CD4-positive, alpha-beta T cell treated with Interleukin-17A for 1 hour (primary cell): ENCODE results near the gene SAFB.
A peak's percentile ranks its signal among the peaks of the same experiment; 100 is the strongest.

ENCODE experiments used
- DNase-seq: peaks from one replicate; pipeline ENCODE4 v3.0.0-alpha.2; 2020

SAFB gene

DNA sequence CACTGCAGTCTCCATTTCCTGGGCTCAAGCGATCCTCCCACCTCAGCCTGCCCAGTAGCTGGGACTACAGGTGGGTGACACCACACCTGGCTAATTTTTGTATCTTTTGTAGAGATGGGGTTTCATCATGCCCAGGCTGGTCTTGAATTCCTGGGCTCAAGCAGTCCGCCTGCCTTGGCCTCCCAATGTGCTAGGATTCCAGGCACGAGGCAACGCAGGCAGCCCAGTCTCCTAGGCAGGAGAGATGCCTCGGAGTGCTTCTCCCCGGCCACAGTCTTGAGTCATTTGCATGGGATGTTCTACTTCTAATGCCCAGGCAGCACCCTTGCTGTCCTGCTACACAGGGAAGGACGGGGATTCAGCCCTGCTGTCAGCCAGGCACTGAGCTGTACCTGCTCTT lies 48.7 kb downstream of the SAFB start:
- DNase-seq = no peak

DNA sequence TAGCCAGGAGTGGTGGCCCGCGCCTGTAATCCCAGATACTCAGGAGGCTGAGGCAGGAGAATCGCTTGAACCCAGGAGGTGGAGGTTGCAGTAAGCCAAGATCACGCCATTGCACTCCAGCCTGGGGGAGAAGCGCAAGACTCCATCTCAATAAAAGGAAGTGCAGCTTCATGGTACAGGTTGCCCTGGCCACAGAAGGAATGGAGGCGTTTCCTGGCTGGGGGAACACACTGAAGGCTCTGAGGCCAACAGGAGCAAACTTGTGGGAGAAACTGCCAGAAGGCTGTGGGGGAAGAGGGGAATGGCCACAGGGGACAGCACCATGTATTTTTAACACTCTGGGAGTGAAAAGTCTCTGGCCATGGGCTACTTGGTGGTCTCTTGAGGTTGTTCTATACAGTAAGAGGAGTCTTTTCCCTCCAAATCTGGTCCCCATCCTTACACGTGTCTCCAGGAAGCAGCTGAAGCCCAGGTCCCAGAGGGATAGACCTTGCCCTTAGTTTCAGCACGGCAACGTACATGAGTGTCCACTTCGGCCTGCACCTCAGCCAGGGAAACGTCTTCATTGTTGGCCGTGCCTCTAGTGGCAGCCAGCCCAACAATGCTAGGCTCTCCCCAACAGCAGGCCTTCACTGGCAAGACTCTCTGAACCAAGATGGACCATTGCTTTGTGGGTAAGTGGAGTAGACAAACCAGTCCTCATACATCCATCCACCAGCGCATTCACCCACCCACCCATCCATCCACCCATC lies 50.0 kb downstream of the SAFB start:
- DNase-seq = no peak

DNA sequence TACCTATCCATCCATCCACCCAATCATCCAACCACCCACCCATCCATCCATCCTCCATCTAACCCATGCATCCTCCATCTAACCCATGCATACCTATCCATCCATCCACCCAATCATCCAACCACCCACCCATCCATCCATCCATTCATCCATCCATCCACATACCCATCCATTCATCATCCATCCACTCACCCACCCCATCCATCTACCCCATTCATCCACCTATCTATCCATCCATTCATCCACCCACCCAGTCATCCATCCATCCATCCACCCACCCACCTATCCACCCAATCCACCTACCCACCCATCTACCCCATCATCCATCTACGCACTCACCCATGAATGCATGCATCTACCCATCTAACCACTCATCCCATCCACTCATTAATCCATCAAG lies 50.9 kb downstream of the SAFB start:
- no peak for DNase-seq

DNA sequence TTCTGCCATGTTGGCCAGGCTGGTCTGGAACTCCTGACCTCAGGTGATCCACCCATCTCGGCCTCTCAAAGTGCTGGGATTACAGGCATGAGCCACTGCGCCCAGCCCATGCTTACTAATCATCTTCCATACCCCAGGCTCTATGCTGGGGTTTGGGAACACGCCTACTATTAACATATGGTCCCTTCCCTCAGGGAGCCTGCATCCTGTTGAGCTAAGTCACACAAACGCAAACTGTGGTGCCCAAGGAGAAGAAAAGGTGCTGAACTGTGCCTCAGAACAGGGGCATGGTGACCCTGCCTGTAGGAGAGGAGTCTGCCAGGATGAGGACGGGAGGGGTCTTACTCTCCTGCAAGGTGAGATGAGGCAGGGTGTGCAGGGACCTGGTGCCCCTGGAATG lies 51.8 kb downstream of the SAFB start:
- no peak for DNase-seq

DNA sequence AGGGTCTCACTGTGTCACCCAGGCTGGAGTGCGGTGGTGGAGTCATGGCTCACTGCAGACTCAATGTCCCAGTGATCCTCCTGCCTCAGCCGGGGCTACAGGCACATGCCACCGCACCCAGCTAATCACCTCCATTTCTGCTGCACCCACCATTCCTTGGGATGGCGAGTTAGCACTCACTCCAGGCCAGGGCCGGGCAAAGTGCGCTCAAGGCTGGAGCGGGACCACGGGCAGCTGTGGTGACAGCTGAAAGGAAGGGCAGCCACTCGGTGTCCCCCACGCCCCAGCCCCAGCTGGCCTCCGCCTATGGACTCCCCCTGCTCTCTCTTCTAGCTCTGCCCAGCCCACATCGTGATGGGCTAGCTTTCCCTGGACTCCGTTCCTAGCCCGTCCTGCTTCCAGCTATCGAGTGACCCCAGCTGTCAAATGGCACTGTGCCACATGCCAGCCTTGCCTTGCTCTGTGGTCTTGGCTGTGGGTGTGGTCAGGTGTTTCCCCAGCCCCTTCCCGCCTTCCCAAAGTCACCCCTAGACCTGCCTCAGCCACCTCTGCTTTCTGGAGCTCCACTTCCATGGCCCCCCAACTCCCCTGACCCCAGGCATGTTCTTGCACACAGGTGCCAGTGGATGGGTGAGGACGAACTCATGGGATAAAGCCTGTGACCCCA lies 53.4 kb downstream of the SAFB start:
- DNase-seq = no peak

DNA sequence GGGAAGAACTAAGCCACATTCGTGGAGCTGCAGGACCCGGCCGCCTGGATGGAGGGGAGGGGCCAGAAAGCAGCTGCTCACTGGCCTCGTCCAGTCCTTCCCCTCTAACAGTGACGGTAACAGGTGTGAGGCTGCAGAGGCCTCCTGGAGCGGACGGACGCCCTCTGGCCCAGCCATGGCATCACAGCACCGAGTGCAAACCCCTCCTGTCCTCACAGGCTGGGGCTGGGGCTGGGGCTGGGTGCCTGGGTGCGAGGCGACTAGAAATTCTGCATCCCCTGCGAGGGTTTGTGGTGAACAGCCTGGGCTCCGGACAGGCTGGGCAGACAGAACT lies 53.9 kb downstream of the SAFB start:
- DNase-seq = no peak

DNA sequence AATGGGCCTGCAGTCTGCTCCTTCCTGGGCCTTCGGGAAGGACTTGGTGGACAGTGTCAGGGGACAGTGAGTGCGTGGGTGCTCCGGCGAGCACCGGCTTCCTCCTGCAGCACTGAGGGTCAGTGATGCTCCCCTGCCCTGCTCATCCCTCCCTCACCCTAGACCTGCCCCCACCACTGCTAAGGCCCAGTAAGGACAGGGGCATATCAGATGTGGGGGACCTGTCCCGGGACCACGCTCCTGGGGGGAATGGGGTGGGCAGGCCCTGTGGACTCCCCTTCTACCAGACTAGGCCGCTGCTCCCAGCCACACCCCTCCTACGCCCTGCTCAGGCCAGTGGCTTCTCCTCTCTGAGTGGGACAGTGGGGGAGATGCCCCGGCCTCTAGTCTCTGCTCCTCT lies 54.3 kb downstream of the SAFB start:
- no peak for DNase-seq

DNA sequence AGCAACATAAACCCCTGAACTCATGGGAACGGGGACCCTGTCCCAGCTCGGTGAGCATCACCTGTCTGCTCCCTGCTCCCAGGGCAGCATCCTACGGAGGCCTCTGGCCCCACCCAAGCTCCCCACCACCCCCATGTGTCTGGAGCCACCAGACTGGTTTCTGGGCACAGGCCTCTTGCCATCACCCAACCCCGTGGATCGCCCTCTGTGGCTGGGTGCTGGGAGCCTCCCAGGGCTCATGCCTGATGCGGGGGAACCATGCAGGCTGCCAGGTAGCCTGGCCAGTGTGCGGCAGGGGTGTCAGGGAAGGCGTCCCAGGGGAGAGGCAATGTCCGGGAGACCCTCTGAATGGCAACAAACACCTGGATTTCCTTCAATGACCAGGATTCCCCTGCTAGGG lies 54.7 kb downstream of the SAFB start:
- no peak for DNase-seq

DNA sequence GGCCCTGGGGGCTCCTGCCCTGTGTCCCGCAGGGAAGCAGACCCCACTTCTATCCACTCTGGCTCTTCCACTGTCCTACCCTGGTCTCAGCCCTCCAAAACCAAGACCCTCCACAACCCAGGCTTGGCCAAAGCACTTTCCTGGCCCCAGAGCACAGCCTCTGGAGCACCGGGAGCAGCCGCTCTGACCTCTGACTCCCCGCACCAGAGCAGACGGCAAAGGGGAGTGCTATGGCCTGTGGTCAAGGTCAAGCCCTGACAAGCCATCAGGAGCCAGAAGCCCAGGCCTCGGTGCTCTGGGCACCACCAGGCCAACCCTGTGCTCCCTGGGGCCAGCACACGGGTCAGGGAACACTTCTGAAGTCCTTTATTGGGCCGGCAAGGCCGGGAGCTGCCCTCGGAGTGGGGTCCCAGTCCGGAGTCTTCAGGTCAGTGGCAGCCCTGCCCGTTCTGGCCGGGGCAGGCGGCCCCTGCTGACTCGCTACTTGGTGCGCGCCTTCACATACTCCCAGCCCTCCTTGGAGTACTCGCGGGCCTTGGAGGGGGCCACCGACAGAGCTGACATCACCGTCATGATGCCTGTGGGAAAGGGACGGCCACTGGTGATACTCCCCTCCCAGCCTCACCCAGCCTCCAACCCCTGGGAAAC lies 55.3 kb downstream of the SAFB start:
- DNase-seq = no peak

DNA sequence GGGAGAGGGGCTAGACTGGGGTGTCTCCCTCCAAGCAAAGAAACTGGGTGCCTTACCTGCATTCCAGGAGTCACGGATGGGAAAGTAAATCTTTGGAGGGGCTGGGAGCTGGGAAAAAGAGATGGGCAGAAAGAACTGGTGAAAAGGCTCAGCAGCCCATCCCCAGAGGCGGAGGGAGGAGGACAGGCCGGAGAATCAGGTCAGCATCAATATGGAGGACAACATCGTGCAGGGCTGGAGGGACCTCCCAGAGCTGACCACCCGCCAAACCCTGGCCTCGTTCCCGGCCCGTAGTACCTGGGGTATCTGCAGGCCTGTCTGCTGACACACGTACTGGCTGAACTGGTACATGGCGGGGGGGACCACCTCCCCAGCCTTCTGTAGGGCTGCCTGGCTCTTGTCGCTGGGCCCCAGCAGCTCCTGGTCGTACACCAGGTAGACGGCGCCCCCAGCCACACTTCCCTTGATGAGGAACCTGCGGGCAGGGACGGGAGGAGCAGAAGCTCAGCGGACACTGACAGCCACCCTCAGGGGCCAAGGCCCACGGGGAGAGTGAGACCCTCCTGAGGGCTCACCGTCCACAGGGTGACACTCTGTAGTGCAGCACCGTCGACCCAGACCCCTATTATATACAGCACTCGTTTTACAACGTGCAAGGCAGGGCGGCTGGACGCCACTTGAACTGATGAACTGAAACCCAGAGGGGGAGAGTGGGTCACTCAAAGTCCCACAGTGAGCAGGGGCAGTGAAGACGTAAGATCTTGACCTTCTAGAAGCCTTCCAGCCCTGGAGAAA lies 56.6 kb downstream of the SAFB start:
- DNase-seq = no peak

DNA sequence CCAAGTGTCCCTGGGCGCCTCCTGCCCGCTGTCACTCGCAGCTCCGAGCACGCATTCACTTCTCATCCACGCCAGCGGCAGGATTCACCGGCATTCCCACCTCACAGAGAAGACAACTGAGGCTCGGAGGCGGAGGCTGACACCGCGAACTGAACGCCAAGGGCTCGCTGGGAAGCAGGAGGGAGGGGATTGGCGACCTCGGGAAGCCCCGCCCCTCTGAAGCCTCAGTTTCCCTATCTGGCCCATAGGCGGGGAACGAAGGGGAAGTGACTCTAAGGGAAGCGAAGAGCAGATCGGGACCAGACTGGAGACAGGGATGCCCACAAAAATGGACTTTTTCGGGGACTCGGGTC lies 57.2 kb downstream of the SAFB start:
- DNase-seq = no peak

DNA sequence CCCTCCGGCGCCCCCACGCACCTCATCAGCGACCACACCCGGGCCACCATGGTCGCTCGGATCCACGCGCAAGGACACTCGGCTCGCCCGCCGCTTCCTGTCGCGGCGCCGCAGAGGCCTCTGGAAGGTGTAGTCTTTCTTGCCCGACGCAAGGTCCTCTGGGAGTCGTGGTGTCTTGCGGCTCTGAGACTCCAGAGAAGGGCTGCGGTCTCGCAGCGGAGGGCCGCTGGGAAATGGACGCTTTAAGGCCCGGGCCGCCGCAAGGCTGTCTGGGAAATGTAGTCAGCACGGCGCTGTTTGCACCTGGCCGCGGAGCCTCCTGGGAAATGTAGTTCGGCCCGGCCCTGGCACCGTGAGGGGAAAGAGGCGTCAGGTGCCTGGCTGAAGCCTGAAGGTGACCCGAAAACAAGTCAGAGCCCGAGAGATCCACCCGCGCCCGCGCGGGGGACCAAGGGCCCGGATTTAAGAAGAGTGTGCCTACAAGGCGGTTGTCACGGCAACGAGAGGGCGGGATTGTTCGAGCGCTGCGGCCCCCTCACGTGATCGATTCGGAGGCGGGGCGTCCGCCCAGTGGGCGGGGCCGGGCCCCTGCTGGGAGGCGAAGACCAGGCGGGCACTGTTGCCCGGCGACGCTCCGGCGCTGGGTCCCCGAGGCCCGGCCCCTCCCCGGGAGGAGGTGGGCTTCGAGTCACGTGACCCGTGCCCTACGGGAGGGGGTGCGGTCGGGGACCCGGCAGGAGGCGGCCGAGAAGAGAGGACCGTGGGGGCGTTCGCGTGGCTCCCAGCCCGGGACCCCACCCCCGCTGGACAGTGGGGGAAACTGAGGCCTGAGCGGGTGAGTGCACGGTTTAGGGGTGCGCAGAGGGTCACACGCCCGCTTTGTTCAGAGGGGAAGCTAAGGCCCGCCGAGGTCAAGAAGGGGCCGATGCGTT lies 57.8 kb downstream of the SAFB start, which contains the start of the genes HSD11B1L and MICOS13:
TSS of gene HSD11B1L (plus strand) at position 591 of the 932 bp plus-strand sequence. CDS start 3,806 bp downstream, outside the sequence.
TSS of gene MICOS13 (minus strand) at position 80 of the 932 bp plus-strand sequence. CDS start at position 50, 30 bp downstream.
- DNase-seq = peak; percentile 99

DNA sequence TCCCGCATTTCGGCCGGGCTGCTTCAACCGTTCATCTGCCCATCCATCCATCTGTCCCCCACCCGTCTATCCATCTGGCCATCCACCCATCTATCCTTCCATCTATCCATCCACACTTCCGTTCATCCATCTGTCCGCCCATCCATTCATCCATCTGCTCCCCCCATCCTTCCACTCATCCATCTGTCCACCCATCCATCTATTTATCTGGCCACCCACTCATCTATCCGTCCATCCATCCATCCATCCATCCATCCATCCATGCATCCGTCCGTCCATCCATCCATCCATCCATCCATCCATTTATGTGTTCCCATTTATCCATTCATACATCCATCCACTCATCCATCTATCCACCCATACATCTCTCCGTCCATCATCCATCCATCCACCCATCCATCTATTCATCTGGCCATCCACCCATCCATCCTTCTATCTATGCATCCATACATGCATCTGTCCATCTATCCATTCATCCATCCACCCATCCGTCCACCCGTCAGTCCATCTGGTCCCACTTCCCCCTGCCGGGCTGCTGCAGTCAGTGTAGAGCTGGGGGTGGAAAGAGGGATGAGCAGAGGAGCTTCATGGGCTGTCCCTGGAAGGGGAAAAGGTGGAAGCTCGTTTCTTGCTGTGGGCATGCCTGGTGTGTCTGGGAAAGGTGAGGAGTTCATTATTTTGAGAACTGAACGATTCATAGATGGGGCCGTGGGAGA lies 58.7 kb downstream of the SAFB start:
- DNase-seq = no peak

DNA sequence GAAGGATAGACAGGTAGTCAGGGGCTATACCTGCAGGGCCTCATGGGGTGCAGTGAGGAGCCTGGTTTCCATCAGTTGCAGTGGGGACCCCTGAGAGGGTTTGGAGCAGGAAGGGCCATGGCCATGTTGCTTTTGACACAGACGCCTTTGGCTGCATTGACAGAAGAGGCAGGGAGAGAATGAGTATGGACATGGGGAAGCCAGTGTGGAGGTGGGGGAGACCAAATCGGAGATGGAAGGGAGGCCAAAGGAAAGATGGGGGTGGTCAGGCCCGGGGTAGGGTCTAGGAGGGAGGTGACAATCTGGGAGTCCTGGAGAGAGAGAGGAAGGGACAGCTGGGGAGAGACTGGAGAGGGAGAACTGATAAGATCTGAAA lies 59.2 kb downstream of the SAFB start:
- DNase-seq = no peak

DNA sequence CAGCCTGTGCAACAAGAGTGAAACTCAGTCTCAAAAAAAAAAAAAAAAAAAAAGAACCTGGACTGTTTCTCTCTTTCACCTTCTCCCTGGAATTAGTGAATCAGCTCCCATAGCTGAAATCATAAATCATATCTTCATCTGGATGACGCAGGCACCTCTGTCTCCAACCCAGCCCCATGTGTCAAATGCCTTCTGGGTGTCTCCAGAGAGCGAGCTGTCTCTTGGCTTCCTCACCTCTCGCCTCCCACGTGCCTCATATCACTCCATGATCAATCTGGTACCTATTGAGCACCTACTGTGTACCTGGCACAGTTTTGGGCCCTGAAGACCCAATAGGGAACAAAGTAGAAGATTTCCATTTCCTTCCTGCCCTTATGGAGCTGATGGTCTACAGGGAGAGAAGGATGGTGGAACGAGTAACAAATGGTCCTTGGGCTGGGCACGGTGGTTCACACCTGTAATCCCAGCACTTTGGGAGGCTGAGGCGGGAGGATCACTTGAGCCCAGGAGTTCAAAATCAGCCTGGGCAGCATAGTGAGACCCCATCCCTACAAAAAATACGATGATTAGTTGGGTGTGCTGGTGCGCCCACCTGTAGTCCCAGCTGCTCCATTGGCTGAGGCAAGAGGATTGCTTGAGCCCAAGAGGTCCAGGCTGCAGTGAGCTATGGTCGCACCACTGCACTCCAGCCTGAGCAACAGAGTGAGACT lies 60.4 kb downstream of the SAFB start:
- no peak for DNase-seq

DNA sequence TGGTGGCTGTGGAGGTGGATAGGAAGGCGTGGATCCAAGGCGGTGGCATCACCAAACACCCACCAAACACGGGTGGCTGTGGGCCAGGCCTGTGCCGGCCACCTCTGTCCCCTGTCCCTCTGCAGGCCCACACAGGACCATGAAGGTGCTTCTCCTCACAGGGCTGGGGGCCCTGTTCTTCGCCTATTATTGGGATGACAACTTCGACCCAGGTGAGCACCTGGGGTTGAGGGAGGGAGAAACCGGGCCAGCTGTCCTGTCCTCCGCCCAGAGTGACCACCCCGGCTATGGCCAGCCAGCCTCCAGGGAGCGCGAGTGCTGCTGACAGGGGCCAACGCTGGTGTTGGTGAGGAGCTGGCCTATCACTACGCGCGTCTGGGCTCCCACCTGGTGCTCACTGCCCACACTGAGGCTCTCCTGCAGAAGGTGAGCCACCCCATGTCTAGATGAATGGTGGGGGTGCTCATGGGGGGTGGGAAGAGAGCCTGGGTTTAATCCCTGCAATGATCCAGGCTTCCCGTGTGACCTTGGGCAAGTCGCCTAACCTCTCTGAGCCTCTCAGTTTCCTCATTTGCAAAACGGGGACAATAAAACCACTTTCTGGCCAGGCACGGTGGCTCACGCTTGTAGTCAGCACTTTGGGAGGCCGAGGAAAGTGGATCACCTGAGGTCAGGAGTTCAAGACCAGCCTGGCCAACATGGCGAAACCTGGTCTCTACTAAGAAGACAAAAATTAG lies 62.0 kb downstream of the SAFB start:
- no peak for DNase-seq

DNA sequence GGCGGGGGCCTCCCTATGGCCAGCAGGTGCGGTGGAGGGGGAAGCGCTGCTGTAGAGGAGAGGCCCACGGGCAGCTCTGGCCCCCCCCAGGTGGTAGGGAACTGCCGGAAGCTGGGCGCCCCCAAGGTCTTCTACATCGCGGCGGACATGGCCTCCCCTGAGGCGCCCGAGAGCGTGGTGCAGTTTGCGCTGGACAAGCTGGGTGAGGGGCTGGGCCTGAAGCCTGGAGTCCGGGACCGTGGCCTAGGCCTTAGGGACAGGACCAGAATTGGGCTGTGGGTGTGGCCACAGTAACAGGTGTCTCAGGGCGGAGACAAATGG lies 63.4 kb downstream of the SAFB start:
- no peak for DNase-seq

DNA sequence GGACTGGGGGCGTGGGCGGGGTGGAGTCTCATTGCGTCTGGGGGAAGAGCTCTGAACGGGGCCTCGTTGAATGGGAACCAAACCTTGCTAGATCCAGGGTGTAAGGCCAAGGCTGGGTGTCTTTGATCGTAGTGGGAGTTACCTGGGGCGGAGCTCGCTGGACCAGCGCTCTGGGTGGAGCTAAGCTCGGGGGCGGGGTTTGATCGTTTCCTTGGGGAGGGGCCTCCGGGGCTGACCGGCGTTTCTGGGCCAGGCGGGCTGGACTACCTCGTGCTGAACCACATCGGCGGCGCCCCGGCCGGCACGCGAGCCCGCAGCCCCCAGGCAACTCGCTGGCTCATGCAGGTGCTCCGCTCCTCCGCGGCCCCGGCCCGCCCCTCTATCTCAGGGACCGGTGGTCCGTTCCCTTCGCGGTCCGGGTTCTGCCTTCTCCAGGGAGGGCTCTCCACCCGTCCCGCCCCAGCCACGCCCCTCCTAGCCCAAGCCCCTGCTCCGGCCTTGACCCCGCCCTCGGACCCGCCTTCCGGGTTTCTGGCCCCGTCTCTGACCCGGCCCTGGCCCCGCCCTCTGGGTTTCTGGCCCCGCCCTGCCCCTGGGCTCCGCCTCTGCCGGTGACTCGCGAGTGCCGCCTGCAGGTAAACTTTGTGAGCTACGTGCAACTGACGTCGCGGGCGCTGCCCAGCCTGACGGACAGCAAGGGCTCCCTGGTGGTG lies 63.9 kb downstream of the SAFB start:
- DNase-seq = peak; percentile 95

DNA sequence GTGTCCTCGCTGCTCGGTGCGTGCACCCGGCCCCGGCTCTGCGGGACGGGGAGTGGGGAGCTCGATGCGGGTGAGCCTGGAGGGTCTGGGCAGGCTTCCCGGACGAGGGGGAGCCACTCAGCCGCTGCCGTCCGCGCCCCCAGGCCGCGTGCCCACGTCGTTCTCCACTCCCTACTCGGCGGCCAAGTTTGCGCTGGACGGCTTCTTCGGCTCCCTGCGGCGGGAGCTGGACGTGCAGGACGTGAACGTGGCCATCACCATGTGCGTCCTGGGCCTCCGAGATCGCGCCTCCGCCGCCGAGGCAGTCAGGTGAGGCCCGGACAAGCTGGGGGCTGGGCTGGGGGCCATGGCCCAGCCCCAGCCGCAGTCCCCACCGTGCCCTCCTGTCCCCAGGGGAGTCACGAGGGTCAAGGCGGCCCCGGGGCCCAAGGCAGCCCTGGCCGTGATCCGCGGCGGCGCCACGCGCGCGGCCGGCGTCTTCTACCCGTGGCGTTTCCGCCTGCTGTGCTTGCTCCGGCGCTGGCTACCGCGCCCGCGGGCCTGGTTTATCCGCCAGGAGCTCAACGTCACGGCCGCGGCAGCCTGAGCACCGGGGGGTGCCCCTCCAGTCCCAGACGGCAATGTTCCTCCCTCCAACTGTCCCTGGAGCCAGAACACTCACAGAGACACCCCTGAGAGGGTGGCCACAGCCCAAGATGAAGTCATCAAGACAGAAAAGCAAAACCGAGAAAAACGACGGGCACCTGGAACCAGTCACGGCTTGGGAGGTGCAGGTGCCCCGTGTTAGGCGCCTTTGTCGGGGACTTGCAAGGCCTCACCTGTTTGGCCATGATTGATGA lies 64.7 kb downstream of the SAFB start:
- no peak for DNase-seq
